GM23248 (cell line): ENCODE results near the gene ABHD10.

Experiments used
- EZH2 ChIP-seq: fragments of 200-600 bp; sonication (generic); IDR thresholded peaks from 2 replicates; pipeline ENCODE4 v1.6.1; 2018; ENCODE audit warnings: antibody characterized with exemption, mild to moderate bottlenecking; ENCODE audit not compliant: insufficient read depth, poor library complexity, severe bottlenecking
- EZH2phosphoT487 ChIP-seq: fragments of 200-600 bp; sonication (generic); IDR thresholded peaks from 2 replicates; pipeline ENCODE4 v1.6.1; 2018; ENCODE audit warnings: antibody characterized with exemption, moderate library complexity, mild to moderate bottlenecking, low read depth; ENCODE audit not compliant: insufficient read depth

- TF ChIP-seq EZH2 (no peak), EZH2phosphoT487 (no peak)
Measured at GRCh38 chr3:111979434-111980038, 710 bp downstream of the ABHD10 start.
